IMR-90 (cell line): ENCODE results near the gene DAPK3. TPM values are rescaled to one million over a fixed set of nuclear protein-coding genes. Genes with fewer than 3 reads are reported as not detected.

ENCODE experiments used
- ATAC-seq: fragments of 200-7000 bp; cut with Tn5 transposase; 2 replicates; pipeline ENCODE4 v1.9.1; 2020; ENCODE audit warnings: low read depth, mild to moderate bottlenecking, moderate library complexity
- BruUV-seq: library from RNA; stranded (reverse); fragments of 400-500 nt; replicated peaks from 2 replicates; lab custom pipeline; 2021; lab: Mats Ljungman, UMichigan
- CTCF ChIA-PET: fragments of 300-600 bp; formaldehyde crosslinking; extraction: SDS; loops from one replicate; lab custom pipeline; 2021; ENCODE audit warnings: antibody characterized with exemption; lab: Yijun Ruan, JAX
- POLR2A ChIA-PET: fragments of 300-600 bp; sonication (Branson Sonifier 250); formaldehyde crosslinking; loops from one replicate; lab custom pipeline; 2022; ENCODE audit warnings: antibody characterized with exemption; ENCODE audit not compliant: unreplicated experiment; lab: Charles Lee
- DNase-seq: peaks from one replicate; pipeline ENCODE4 v3.0.0; 2013
- H2AFZ ChIP-seq: replicated peaks from 2 replicates; pipeline ENCODE3; 2013; ENCODE audit warnings: low read length, mild to moderate bottlenecking; ENCODE audit not compliant: poor library complexity
- H2AK5ac ChIP-seq: 2 replicates; pipeline ENCODE4 v1.6.1; 2013; ENCODE audit warnings: low read depth, low read length, inconsistent platforms
- H2AK9ac ChIP-seq: replicated peaks from 2 replicates; pipeline ENCODE3; 2013; ENCODE audit warnings: mild to moderate bottlenecking, low read depth, low read length, moderate library complexity; ENCODE audit not compliant: poor library complexity
- H2BK120ac ChIP-seq: 2 replicates; pipeline ENCODE4 v1.6.1; 2013; ENCODE audit warnings: low read depth, low read length, inconsistent platforms
- H2BK15ac ChIP-seq: 3 replicates; pipeline ENCODE4 v1.6.1; 2013; ENCODE audit warnings: low read depth, low read length, inconsistent platforms
- H2BK20ac ChIP-seq: 2 replicates; pipeline ENCODE4 v1.6.1; 2013; ENCODE audit warnings: low read depth, mild to moderate bottlenecking, inconsistent platforms, low read length, moderate library complexity
- H2BK5ac ChIP-seq: 2 replicates; pipeline ENCODE4 v1.6.1; 2013; ENCODE audit warnings: mild to moderate bottlenecking, low read depth, low read length, inconsistent platforms; ENCODE audit not compliant: poor library complexity, severe bottlenecking
- H3K14ac ChIP-seq: replicated peaks from 2 replicates; pipeline ENCODE4 v1.6.1; 2013; ENCODE audit warnings: low read depth, low read length, inconsistent platforms
- H3K18ac ChIP-seq: 2 replicates; pipeline ENCODE4 v1.6.1; 2013; ENCODE audit warnings: low read depth, low read length, control low read depth
- H3K23ac ChIP-seq: 2 replicates; pipeline ENCODE4 v1.6.1; 2013; ENCODE audit warnings: low read depth, low read length, inconsistent platforms
- H3K27ac ChIP-seq: 2 replicates; pipeline ENCODE4 v1.5.1; 2013; ENCODE audit warnings: mild to moderate bottlenecking, control low read depth, low read length; ENCODE audit not compliant: insufficient read depth
- H3K27me3 ChIP-seq: 2 replicates; pipeline ENCODE4 v1.6.1; 2013; ENCODE audit warnings: low read length; ENCODE audit not compliant: control insufficient read depth, insufficient read depth
- H3K36me3 ChIP-seq: 2 replicates; pipeline ENCODE4 v1.6.1; 2013; ENCODE audit warnings: low read length, mixed read lengths; ENCODE audit not compliant: control insufficient read depth, insufficient read depth
- H3K4ac ChIP-seq: 2 replicates; pipeline ENCODE4 v1.6.1; 2013; ENCODE audit warnings: low read depth, low read length, inconsistent platforms
- H3K4me1 ChIP-seq: 2 replicates; pipeline ENCODE4 v1.6.1; 2013; ENCODE audit warnings: low read length, mixed read lengths; ENCODE audit not compliant: control insufficient read depth, insufficient read depth
- H3K4me2 ChIP-seq: 2 replicates; pipeline ENCODE4 v1.6.1; 2013; ENCODE audit warnings: low read depth, mild to moderate bottlenecking, control low read depth, low read length, moderate library complexity
- H3K4me3 ChIP-seq: 2 replicates; pipeline ENCODE4 v1.5.1; 2013; ENCODE audit warnings: low read depth, mild to moderate bottlenecking, control low read depth, low read length, moderate library complexity; ENCODE audit not compliant: insufficient read depth
- H3K56ac ChIP-seq: 2 replicates; pipeline ENCODE4 v1.6.1; 2013; ENCODE audit warnings: low read length, inconsistent platforms; ENCODE audit not compliant: insufficient read depth; ENCODE audit errors: extremely low read depth
- H3K79me1 ChIP-seq, 2 experiments: 2 replicates each; pipeline ENCODE4 v1.6.1; 2013; ENCODE audit warnings: low read length in 2 of 2, inconsistent platforms in 1 of 2, low read depth in 1 of 2
- H3K9ac ChIP-seq: 2 replicates; pipeline ENCODE4 v1.6.1; 2013; ENCODE audit warnings: low read depth, low read length, control low read depth
- H3K9me1 ChIP-seq: 2 replicates; pipeline ENCODE4 v1.6.1; 2013; ENCODE audit warnings: low read length, inconsistent platforms; ENCODE audit not compliant: insufficient read depth
- H3K9me3 ChIP-seq: 2 replicates; pipeline ENCODE4 v1.6.1; 2013; ENCODE audit warnings: low read length; ENCODE audit not compliant: control insufficient read depth, insufficient read depth
- H4K20me1 ChIP-seq: 2 replicates; pipeline ENCODE4 v1.6.1; 2013; ENCODE audit warnings: low read length, inconsistent platforms; ENCODE audit not compliant: insufficient read depth
- H4K5ac ChIP-seq: 2 replicates; pipeline ENCODE4 v1.6.1; 2013; ENCODE audit warnings: mild to moderate bottlenecking, low read depth, low read length, control low read depth
- H4K8ac ChIP-seq, 2 experiments: 2 replicates each; pipeline ENCODE4 v1.6.1; 2013; ENCODE audit warnings: low read depth in 2 of 2, low read length in 2 of 2, control low read depth in 1 of 2, inconsistent platforms in 1 of 2
- H4K91ac ChIP-seq: 2 replicates; pipeline ENCODE4 v1.6.1; 2013; ENCODE audit warnings: low read depth, low read length, inconsistent platforms; ENCODE audit not compliant: insufficient read depth
- CEBPB ChIP-seq: IDR thresholded peaks from 2 replicates; pipeline ENCODE4 v1.6.1; 2012; ENCODE audit warnings: low read depth, low read length, improper control_type of control experiment
- CHD1 ChIP-seq: IDR thresholded peaks from 2 replicates; pipeline ENCODE4 v1.6.1; 2012; ENCODE audit warnings: low read depth, low read length, improper control_type of control experiment
- ELK1 ChIP-seq: fragments of 150-350 bp; IDR thresholded peaks from 2 replicates; pipeline ENCODE4 v1.6.1; 2016; ENCODE audit warnings: low read depth, mild to moderate bottlenecking, low read length, moderate library complexity, borderline replicate concordance
- MAFK ChIP-seq: IDR thresholded peaks from 2 replicates; pipeline ENCODE4 v1.6.1; 2012; ENCODE audit warnings: low read depth, low read length, improper control_type of control experiment
- MAZ ChIP-seq: IDR thresholded peaks from 2 replicates; pipeline ENCODE4 v1.6.1; 2012; ENCODE audit warnings: low read depth, mild to moderate bottlenecking, low read length, improper control_type of control experiment, moderate library complexity, borderline replicate concordance
- MXI1 ChIP-seq: IDR thresholded peaks from 2 replicates; pipeline ENCODE4 v1.6.1; 2012; ENCODE audit warnings: low read depth, mild to moderate bottlenecking, low read length, moderate library complexity, borderline replicate concordance
- NFE2L2 ChIP-seq: fragments of 150-350 bp; IDR thresholded peaks from 2 replicates; pipeline ENCODE4 v1.6.1; 2016; ENCODE audit warnings: low read depth, mild to moderate bottlenecking, low read length
- RAD21 ChIP-seq: IDR thresholded peaks from 2 replicates; pipeline ENCODE4 v1.6.1; 2012; ENCODE audit warnings: low read length, improper control_type of control experiment
- RCOR1 ChIP-seq: IDR thresholded peaks from 2 replicates; pipeline ENCODE4 v1.6.1; 2012; ENCODE audit warnings: mild to moderate bottlenecking, low read length, improper control_type of control experiment; ENCODE audit not compliant: insufficient replicate concordance
- RFX5 ChIP-seq: IDR thresholded peaks from 2 replicates; pipeline ENCODE4 v1.8.0; 2012; ENCODE audit warnings: low read depth, mild to moderate bottlenecking, low read length, moderate library complexity
- SMC3 ChIP-seq: fragments of 150-350 bp; IDR thresholded peaks from 2 replicates; pipeline ENCODE4 v1.6.1; 2016; ENCODE audit warnings: low read depth, mild to moderate bottlenecking, antibody characterized with exemption, low read length, moderate library complexity
- USF2 ChIP-seq: fragments of 150-350 bp; IDR thresholded peaks from 2 replicates; pipeline ENCODE4 v1.6.1; 2017; ENCODE audit warnings: mild to moderate bottlenecking, antibody characterized with exemption, low read length, low read depth
- WGBS, 2 experiments: methylation state at CpG; one replicate each; pipeline versions ENCODE4 v1.1.5 to v1.1.7; 2013; ENCODE audit warnings: missing lambda C conversion rate in 2 of 2; ENCODE audit not compliant: insufficient read length in 1 of 2; ENCODE audit errors: extremely low coverage in 2 of 2; 5-methylcytosine and 5-hydroxymethylcytosine counted together
- dilution Hi-C: fragments of 300-500 bp; cut with HindIII; formaldehyde crosslinking; loops from one replicate; pipeline ENCODE4 v1.14.3; 2018; ENCODE audit warnings: low sequenced_read_pairs; ENCODE audit not compliant: unreplicated experiment
- in situ Hi-C: fragments of 300-500 bp; cut with MboI; formaldehyde crosslinking; loops from 3 replicates; pipeline ENCODE4 v1.14.3; 2019; ENCODE audit warnings: low sequenced_read_pairs, inconsistent platforms, mixed read lengths
- intact Hi-C: fragments of 100-400 bp; cut with micrococcal nuclease; formaldehyde crosslinking; loops from 2 replicates; pipeline ENCODE4 v1.10.0; 2022
- polyA plus RNA-seq, 3 experiments: library from polyadenylated mRNA; depleted of rRNA; stranded (reverse); fragments of >200 nt; gene quantifications; 2 replicates each; pipeline ENCODE4 v1.2.3, GENCODE V29; 2012; ENCODE audit warnings: low replicate concordance in 1 of 3
- total RNA-seq: library from RNA; depleted of rRNA; stranded (reverse); fragments of >200 nt; gene quantifications from 2 replicates; pipeline ENCODE4 v1.2.3, GENCODE V29; 2012

The DAPK3 gene
- total and polyA plus RNA-seq, 2 of the 4 experiments (the other 2 are of a cell fraction): 145 to 188 TPM

- BruUV-seq: TSS peak; percentile 23
- TF ChIP-seq RAD21 (no peak), SMC3 (no peak), ELK1 (no peak), CHD1 (peak; percentile 95), RCOR1 (no peak), MAFK (peak; percentile 90), CEBPB (no peak), MAZ (peak; percentile 94; the same call in 1 of the 2 replicates), NFE2L2 (no peak), USF2 (peak; percentile 98), MXI1 (no peak; the same call in 1 of the 2 replicates), RFX5 (no peak)
These were observed 14.2 kb upstream of the DAPK3 start, which contains the start of gene EEF2 for GRCh38 chr19:3984908-3985642. TSS of gene EEF2 (minus strand) at chr19:3985463. CDS start at chr19:3985380, 83 bp downstream.

More at GRCh38 chr19:3984908-3985642, 14.2 kb upstream of the DAPK3 start, which contains the start of gene EEF2:
- peak within 1 kb of the TSS; percentile 52; the same call in 1 of the 2 replicates for H2BK20ac ChIP-seq
- dilution Hi-C loops: no loop called here
- H2AK5ac ChIP-seq: peak within 1 kb of the TSS; percentile 98
- peak within 1 kb of the TSS; percentile 88 for H2AFZ ChIP-seq
- peaks cover 13% of the 10 kb centered on the region for H3K4me1 ChIP-seq
- H3K4ac ChIP-seq: peak within 1 kb of the TSS; percentile 96
- 0 out of 2 replicates have a peak, but pooled peaks cover 3% of the 10 kb centered on the region for H3K9me1 ChIP-seq
- POLR2A ChIA-PET: interaction anchor here (0.5 to 1.4 kb wide), 9 partner anchors 10 to 210 kb away, joined by 3 to 10 read pairs (median 4); partner anchors contain the start of gene DAPK3
- H3K14ac ChIP-seq: peak within 1 kb of the TSS; percentile 98
- H2BK5ac ChIP-seq: peak within 1 kb of the TSS; percentile 90
- peak within 1 kb of the TSS; percentile 99 for H2AK9ac ChIP-seq
- in situ Hi-C loops: loop anchor here (5.0 kb wide), 1 partner anchor 222 kb away; no protein-coding TSS in a partner anchor
- H2BK120ac ChIP-seq: 0 out of 2 replicates have a peak within 1 kb of the TSS, but pooled peaks have one; percentile 35
- H4K5ac ChIP-seq: peak within 1 kb of the TSS; percentile 40; the same call in 1 of the 2 replicates
- 1% methylated on average over 57 of the region's 80 CpGs; no CpG with 5 or more reads in 1 of the 2 experiments for WGBS, 2 experiments
- peak within 1 kb of the TSS; percentile 29 for H3K18ac ChIP-seq
- H3K36me3 ChIP-seq: peaks cover 45% of the 10 kb centered on the region
- H3K23ac ChIP-seq: peak within 1 kb of the TSS; percentile 98
- peaks cover 52% of the 10 kb centered on the region for H4K20me1 ChIP-seq
- no peaks in the 10 kb centered on the region for H3K27me3 ChIP-seq
- ATAC-seq (peak; percentile 46), DNase-seq (peak; percentile 87)
- H3K79me1 ChIP-seq: peaks cover 5 to 55% of the 10 kb centered on the region in 2 experiments; a peak in 3 of 4 replicates
- peak within 1 kb of the TSS; percentile 98 for H3K9ac ChIP-seq
- H3K9me3 ChIP-seq: no peaks in the 10 kb centered on the region
- intact Hi-C loops: no loop called here
- CTCF ChIA-PET: interaction anchor here (0.6 to 1.5 kb wide), 4 partner anchors 16 to 260 kb away, joined by 3 to 6 read pairs (median 4); no protein-coding TSS in a partner anchor
- peak within 1 kb of the TSS; percentile 76 for H3K56ac ChIP-seq
- H3K4me2 ChIP-seq: peak within 1 kb of the TSS; percentile 94
- peak within 1 kb of the TSS; percentile 79 for H3K4me3 ChIP-seq
- H2BK15ac ChIP-seq: peak within 1 kb of the TSS; percentile 46; the same call in 1 of the 3 replicates
- H3K27ac ChIP-seq: peak within 1 kb of the TSS; percentile 93
- H4K91ac ChIP-seq: peak within 1 kb of the TSS; percentile 83
- H4K8ac ChIP-seq: peak within 1 kb of the TSS; percentile 69 to 88; a peak in 3 of 4 replicates
